ENCODE data around the gene SPTB.
A peak's percentile ranks its signal among the peaks of the same experiment; 100 is the strongest.

SPTB gene

GRCh38 chr14:64885559-64885958 lies 5.9 kb upstream of the SPTB start:
- no peak for DNase-seq (ENCODE audit: low read depth in 2 of 2)

DNA sequence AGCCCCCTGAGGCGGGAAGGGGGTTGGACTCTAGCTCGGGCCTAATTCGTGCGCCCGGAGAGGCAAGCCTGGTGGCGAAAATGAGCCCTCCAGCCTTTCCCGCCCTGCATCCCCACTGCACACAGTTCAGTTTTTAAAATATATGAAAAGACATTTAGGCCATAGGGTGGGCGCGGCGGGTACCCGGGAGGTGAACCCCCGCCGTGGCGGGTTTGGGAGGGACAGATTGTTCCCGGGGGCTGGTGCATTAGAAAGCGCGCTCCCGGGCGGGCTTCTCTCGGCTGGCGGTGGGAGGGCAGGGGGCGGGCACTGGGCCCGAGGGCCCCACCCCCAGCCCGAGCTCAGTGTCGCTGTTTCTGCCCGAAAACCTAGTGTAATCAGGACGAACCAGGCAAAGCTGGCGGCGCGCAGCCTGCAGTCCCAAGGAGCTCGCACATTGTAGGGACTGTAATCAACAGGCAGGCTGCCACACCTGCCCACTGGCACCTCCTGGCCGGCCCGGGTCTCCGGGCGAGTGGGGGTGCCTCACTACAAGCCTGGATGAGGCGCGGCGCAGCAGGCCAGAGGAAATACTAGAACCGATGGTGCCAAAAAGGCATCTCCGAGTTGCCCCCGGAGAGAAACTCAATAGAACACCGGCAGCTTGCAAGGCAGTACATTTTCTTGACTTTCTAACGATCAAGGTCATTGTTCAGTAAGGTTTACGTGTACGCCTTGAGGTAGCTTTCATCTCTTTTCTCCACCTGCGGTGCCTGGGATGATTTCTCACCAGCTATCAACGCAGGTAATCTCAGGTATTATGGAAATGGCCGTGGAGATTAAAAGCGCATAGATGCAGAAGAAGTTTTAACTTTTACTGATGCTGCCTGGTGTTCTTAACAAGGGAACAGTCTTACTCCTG lies 764 bp upstream of the SPTB start:
- peak in 1 of 2 donors; percentile 30 for DNase-seq (ENCODE audit: low read depth in 2 of 2)

GRCh38 chr14:64878837-64879634 lies 671 bp downstream of the SPTB start:
- no peak for DNase-seq (ENCODE audit: low read depth in 2 of 2)

DNA sequence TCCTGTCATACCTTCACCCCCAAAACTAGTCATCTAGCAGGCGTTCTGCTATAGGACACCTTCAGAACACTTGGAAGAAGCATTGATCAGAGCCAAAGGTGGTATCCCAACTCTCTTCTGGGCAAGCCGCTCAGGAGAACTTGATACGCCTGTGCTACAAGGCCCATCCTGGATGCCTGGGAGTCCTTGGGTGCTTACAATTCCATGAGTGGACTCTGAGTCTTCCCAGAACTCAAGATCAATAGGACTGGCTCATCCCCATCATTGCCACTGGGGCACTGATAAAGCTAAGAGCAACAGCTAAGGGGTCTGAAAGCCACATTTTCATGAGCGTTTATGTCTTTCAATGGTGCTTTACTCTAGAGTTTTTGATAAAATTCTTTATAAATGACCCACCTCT lies 1.9 kb downstream of the SPTB start:
- no peak for DNase-seq (ENCODE audit: low read depth in 2 of 2)

DNA sequence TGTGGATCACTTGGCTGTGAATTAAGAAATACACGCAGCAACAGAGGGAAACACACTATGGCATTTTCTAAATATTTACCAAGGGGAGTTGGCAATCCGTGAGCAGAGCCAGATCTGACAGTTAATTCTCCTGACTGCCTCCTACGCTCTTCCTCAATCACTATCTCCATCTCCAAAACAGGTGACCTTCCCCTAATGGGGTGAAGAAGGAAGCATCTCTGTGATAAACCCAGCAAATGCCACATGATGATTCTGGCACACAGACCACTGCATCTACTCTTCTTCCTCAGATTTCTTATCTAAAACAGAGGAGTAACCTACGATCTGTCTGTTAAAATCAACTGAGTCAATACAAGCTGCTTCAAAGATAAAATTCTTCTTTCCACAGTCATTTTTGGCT lies 4.4 kb downstream of the SPTB start:
- no peak for DNase-seq (ENCODE audit: low read depth in 2 of 2)

DNA sequence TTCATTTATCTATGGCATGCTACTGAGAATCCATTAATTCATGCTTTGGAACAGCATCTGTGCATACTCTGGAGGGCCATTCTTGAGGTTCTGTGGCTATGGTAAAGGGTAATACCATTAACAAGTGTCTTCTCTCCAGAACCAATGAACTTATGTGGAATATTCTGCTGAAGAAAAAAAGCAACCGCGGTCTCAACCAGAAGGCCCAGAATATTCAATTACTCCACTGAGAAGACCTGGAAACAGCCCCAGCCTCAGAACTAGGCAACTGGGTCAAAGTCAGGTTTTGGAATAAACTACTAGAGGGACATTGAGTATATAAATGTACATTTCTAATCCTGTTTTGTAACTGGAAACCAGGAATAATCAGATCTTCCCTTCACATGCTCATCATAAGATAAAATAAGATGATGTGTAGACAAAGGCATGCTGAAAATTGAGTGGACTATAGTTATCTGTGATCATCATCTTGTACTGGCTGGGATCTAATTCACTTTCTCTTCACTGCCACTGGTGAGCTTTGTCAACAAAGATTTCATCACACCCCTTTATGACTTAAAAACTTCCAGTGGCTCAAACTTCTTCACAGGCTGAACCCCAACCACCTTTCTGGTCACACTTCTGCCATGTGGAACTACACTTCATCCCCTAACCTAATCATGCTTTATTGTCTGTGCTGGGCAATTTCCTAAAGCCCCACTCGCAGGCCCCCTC lies 6.0 kb downstream of the SPTB start:
- no peak for DNase-seq (ENCODE audit: low read depth in 2 of 2)

DNA sequence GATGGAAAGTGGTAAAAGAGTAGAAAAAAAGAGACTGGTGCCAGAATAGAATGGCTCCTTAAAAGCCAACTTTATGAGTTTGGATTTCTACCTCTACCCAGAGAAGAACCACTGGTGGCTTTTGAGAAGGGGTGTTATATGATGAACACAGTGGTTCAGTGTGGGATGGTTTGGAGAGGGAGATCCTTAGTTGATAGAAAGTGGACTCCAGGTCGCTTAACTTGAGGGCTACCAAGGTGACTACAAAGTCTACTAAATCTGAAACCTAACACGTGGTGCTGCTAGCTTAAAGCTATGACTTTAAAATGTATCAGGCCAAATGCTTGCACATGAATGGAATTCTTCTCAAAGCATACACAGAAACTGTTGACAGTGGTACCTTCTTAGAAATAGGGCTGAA lies 8.4 kb downstream of the SPTB start:
- no peak for DNase-seq (ENCODE audit: low read depth in 2 of 2)

DNA sequence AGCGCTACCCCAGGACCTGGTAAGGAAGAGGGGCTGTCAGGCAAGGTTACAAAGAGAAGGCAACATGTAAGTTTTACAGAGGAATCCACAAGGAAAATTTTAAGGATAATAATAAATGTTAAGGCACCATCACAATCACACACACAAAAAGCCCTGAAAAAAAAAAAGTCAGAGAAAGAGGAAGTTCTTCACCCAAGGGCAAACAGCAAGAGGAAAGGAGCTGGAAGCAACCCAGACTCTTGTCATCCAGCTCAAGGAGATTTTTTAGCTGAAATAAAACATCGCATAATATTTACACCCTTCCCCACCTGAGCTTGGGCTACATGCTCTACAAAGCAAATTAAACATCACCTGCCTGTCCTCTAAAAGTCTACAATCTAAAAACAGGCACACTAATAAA lies 9.5 kb downstream of the SPTB start:
- DNase-seq (ENCODE audit: low read depth in 2 of 2): no peak

GRCh38 chr14:64868841-64869240 lies 10.9 kb downstream of the SPTB start:
- DNase-seq (ENCODE audit: low read depth in 2 of 2): no peak

GRCh38 chr14:64868379-64868778 lies 11.3 kb downstream of the SPTB start:
- DNase-seq (ENCODE audit: low read depth in 2 of 2): no peak

DNA sequence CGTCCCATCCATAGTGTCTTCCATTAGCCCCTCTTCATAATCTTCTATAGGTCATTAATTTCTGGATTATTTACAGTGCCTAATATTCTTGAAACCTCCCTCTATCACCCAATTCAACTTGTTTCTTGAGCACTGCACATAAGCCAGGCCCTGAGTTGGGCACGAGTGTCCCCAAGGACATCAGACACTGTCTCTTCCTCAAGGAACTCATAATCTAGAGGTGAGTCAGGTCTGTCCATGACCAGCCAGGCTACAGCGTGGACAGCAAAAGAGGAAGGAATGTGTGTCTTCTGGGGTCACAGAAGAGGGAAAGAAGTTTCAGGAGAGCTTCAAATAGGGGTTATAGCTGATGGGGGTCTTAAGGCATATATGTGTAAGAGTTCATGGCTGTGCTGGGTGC lies 12.5 kb downstream of the SPTB start:
- no peak for DNase-seq (ENCODE audit: low read depth in 2 of 2)

- no peak for DNase-seq (ENCODE audit: low read depth in 2 of 2)
Measured at GRCh38 chr14:64865992-64866391, 13.7 kb downstream of the SPTB start.

- no peak for DNase-seq (ENCODE audit: low read depth in 2 of 2)
Measured at GRCh38 chr14:64865109-64865508, 14.6 kb downstream of the SPTB start.

DNA sequence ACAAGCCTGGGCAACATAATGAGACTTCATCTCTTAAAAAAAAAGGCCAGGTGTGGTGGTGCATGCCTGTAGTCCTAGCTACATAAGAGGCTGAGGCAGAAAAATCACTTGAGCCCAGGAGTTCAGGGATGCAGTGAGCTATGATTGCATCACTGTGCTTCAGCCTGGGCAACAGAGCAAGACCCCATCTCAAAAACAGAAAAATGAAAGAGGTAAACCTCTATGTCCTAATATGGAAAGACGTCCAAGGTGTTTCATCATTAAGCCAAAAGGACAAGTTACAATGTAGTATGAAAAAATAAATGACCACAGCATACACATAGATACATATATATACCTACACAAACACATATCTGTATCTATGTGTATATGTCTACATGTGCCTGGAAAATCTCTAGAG lies 15.4 kb downstream of the SPTB start:
- no peak for DNase-seq (ENCODE audit: low read depth in 2 of 2)

DNA sequence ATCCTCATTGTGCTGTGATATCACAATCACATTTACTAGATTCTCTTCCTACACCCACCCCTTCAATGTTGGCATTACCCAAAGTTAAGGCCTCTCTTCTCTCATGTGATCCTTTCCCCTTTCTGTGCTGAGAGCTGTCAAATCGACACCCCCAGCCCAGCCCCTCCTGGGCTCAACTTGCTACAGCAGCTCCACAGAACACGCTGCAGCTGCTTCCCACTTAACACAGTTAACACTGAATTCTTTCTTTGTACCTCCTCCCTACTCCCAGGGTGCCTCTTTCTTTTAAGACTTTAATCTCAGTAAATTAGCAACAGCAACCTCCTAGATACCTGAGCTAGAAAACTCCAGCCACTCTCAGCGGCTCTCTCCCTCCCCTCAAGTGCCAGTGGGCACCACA lies 17.8 kb downstream of the SPTB start:
- no peak for DNase-seq (ENCODE audit: low read depth in 2 of 2)

- DNase-seq (ENCODE audit: low read depth in 2 of 2): no peak
Measured at GRCh38 chr14:64860039-64860438, 19.7 kb downstream of the SPTB start.

DNA sequence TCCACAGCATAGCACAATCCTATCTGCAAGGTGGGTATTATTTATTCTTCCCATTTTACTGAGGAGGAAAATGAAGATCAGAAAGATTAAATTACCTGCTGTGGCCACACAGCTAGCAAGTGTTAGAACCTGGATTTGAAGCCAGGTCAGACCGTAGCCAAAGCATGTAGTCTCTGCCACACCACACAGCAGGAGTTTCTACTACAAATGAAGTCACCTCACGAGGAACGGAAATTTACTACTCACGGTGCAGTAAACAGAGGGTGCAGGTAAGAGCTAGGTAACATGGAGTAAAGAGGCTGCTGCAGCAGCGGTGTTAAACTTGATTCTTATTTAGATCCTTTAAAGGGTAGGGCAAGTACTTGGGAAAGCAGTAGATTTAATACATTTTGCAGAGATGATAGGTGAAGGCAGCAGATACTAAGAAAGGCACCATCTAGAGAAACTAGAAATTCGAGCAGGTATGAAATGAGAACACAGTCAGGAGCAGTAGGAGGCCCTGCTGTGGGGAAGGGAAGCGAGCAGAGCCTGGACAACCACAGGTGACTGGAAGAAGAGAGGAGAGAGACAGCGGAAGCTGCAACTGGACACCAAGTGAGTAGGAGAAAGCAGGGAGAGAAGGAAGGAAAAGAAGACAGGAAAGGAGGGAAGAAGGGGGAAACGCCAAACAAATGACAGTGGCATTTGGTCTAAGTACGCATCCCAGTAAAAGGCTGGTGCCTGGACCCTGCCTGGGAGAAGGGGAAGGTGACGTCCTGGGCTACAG lies 21.5 kb downstream of the SPTB start:
- DNase-seq (ENCODE audit: low read depth in 2 of 2): no peak

DNA sequence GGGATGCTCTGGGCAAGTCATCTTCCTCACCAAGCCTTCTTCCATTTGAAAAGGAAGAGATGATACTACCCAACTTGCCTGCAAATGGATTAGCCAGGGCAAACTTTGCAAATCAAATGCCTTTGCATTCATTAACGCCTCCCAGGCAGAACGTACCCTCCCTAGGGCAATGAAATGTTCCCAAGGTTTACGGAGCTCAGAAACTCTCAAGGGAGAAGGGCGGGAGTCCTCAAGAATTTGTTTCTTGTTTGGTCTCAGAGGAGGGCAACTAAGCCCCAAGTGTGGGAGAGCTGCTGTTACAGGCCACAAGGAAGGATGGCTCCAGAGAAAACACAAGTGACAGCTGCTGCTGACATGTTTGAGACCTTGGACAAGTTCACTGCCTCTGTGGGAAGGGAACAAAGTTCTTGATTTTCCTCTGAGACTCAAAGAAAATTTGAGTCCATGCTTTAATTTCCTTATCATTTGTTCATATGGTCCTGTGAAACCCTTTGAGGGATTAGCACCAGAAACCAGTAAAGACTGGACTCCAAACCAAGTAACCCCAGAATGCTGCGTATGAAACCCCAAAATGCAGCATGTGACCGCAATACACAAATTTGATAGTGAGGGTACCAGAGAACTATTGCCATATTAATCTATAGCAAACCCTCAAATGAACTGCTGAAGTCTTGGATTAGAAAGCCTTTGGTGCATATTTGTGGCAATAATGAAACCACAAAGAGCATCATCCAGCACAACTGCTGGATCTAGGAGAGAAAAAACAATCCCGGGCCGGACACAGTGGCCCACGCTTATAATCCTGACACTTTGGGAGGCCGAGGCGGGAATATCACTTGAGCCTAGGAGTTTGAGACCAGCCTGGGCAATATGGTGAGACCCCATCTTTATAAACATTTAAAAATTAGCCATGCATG lies 22.9 kb downstream of the SPTB start:
- no peak for DNase-seq (ENCODE audit: low read depth in 2 of 2)

GRCh38 chr14:64855721-64856528 lies 23.8 kb downstream of the SPTB start:
- DNase-seq (ENCODE audit: low read depth in 2 of 2): no peak
